ENCODE results near the gene RHOBTB1. TPM values are rescaled to one million over a fixed set of nuclear protein-coding genes. Genes with fewer than 3 reads are reported as not detected.

The RHOBTB1 gene
- total RNA-seq, 4 donors from 2014 or later, result 2.4 to 6.9 (median 4.2) TPM

DNA sequence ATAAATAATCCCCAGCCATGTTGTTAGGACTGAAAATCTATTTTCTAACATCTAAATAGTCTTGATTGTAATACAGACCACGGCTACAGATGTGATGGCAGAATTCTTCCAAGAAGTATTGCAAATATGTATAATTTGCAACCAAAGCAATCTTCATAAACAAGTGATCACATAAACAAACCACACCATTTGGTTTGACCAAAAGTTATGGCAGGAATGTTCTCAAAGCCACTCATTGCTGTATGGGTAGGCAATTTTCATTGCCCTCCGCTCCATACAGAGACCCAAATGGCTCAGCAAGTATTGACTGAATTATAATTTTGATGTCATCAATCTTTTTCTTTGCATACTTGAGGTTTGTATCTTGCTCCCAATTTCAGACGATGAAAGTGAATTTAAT, 19.0 kb upstream of the RHOBTB1 start:
- intact Hi-C loops (cut with DNase I; ENCODE audit: low total_unique reads), result loop anchor here (10.0 kb wide), 1 partner anchor 148 kb away; no protein-coding TSS in a partner anchor
- TF ChIP-seq, protein P1, sequence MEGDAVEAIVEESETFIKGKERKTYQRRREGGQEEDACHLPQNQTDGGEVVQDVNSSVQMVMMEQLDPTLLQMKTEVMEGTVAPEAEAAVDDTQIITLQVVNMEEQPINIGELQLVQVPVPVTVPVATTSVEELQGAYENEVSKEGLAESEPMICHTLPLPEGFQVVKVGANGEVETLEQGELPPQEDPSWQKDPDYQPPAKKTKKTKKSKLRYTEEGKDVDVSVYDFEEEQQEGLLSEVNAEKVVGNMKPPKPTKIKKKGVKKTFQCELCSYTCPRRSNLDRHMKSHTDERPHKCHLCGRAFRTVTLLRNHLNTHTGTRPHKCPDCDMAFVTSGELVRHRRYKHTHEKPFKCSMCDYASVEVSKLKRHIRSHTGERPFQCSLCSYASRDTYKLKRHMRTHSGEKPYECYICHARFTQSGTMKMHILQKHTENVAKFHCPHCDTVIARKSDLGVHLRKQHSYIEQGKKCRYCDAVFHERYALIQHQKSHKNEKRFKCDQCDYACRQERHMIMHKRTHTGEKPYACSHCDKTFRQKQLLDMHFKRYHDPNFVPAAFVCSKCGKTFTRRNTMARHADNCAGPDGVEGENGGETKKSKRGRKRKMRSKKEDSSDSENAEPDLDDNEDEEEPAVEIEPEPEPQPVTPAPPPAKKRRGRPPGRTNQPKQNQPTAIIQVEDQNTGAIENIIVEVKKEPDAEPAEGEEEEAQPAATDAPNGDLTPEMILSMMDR (IDR thresholded peaks at IDR 0.05), result no peak
- TF ChIP-seq POLR2A (IDR thresholded peaks at IDR 0.05), result no peak
- no peak overlapping the region for H3K4me3 ChIP-seq (ENCODE audit: low read depth, poor library complexity, severe bottlenecking)
- DNase-seq (ENCODE audit: low spot score in 2 of 2), result no peak
- WGBS, 2 donors, result 64 to 71% methylated on average over 3 of the region's 3 CpGs

DNA sequence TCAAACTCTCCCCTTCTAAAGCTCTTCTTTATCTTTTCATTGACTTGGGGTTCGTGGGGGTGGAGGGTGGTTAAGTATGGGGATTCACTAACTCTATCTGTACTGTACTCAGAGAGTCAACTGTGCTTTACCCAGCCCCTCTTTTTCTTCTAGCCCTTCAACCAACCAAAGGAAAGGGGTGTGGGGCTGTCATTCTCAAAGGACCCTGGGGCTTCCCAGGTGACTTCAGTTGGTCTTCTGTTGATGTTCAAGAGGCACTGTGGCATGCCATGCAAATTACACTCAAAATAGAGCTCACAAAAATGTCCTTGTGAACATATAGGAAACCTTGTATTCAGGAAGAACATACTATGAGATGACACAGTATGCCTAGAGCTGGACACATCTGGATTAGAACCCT, 16.9 kb upstream of the RHOBTB1 start:
- intact Hi-C loops (cut with DNase I; ENCODE audit: low total_unique reads), result loop anchor here (10.0 kb wide), 1 partner anchor 146 kb away; no protein-coding TSS in a partner anchor
- WGBS, 2 donors, result 91 to 95% methylated on average over 1 of the region's 1 CpG

DNA sequence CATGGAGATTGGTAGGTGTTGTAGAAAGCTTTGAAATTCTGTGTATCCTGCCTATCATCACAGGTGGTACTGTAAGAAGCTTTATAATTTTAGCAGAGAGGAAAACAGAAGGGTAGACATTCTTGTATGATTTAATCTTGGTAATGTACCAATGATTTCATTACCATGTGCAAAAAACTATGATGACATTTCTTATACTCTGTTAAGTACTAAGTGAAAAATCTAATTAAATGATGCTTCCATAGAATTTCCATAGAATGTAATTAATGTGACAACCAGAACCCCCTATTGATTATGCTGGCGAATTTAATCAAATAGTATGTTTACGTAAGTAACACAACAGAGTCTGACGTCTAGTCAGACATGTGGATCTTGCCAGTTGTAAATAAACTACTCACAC, 16.0 kb upstream of the RHOBTB1 start:
- 92 to 94% methylated on average over 3 of the region's 3 CpGs for WGBS, 2 donors
- no peak for DNase-seq (ENCODE audit: low spot score in 2 of 2)
- intact Hi-C loops (cut with DNase I; ENCODE audit: low total_unique reads), result loop anchor here (10.0 kb wide), 1 partner anchor 145 kb away; no protein-coding TSS in a partner anchor
- H3K4me3 ChIP-seq (ENCODE audit: low read depth, poor library complexity, severe bottlenecking), result no peak overlapping the region
- TF ChIP-seq, protein P1 (IDR thresholded peaks at IDR 0.05), result no peak
- no peak for TF ChIP-seq POLR2A (IDR thresholded peaks at IDR 0.05)

More for the DNA sequence above, 16.9 kb upstream of the RHOBTB1 start:
- DNase-seq (ENCODE audit: low spot score in 2 of 2), result no peak
- no peak overlapping the region for H3K4me3 ChIP-seq (ENCODE audit: low read depth, poor library complexity, severe bottlenecking)
- TF ChIP-seq, protein P1 (IDR thresholded peaks at IDR 0.05), result no peak
- no peak for TF ChIP-seq POLR2A (IDR thresholded peaks at IDR 0.05)

DNA sequence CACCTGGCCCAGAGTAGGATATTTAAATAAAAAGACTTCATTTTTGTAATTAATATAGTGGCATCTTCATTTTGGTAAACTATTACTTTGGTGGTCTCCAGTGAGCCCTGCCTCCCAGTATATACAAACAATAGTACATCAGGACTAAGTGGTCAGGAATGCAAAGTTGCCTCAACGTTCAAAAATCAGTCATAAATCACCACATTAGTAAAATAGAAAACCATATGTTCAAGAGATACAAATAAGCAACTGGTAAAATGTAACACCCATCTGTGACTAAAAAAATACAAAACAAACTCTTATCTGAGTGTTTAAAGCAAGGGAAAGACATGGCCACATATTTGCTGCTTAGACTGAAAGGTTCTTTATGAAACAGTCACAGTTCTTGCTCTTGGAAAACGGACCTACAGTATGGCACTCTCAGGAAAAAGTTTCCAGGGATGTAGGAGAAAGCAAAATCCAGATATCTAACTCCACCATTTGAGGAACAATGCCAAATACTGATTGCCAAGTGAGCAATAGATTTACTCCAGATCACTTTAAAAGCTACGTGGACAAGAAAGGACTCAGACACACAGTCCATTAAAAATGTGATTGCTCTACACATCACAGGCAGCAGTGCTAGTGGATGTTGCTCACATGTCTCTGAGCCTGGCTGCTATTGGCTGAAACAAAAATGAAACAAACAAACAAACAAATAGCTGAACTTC, 15.1 kb upstream of the RHOBTB1 start:
- no peak for TF ChIP-seq POLR2A (IDR thresholded peaks at IDR 0.05)
- TF ChIP-seq, protein P1 (IDR thresholded peaks at IDR 0.05), result no peak
- intact Hi-C loops (cut with DNase I; ENCODE audit: low total_unique reads), result no loop called here
- no peak for DNase-seq (ENCODE audit: low spot score in 2 of 2)
- no peak overlapping the region for H3K4me3 ChIP-seq (ENCODE audit: low read depth, poor library complexity, severe bottlenecking)
- WGBS, 2 donors, result 44 to 46% methylated on average over 3 of the region's 3 CpGs

DNA sequence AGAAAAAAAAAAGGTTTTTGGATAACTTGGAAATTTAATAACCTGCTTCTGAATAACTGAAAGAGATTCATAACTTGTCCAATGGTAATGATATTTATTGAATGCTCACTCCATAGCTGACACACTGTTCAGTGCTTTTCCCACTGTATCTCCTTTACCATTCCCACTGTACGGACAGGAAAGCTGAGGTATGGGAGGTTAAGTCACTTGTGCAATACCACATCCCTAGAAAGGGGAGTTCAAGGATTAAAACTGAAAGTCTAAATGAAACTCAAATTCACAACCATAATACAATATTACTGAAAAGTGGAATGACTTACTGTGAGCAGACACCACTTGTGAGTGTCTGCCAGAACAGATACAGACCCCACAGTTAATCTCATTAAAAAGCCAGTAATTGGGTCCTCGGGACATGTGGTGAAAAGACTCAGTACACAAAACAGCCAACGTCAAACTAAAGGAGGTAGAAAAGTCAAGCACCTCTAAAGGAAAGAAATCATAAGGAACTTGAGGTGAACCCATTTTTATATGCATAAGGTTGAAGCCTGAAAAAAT, 13.8 kb upstream of the RHOBTB1 start:
- no peak for DNase-seq (ENCODE audit: low spot score in 2 of 2)
- no peak for TF ChIP-seq POLR2A (IDR thresholded peaks at IDR 0.05)
- TF ChIP-seq, protein P1 (IDR thresholded peaks at IDR 0.05), result no peak
- 82 to 86% methylated on average over 3 of the region's 3 CpGs for WGBS, 2 donors
- H3K4me3 ChIP-seq (ENCODE audit: low read depth, poor library complexity, severe bottlenecking), result no peak overlapping the region
- intact Hi-C loops (cut with DNase I; ENCODE audit: low total_unique reads), result no loop called here
